HG03565 (cell line): ENCODE results near the gene CSNK1D.

Experiments used
- ATAC-seq: cut with Tn5 transposase; IDR thresholded peaks from one replicate; pipeline ENCODE4 v1.9.1; 2021; ENCODE audit warnings: mild to moderate bottlenecking, moderate library complexity; ENCODE audit not compliant: unreplicated experiment

The CSNK1D gene

GRCh38 chr17:82296511-82297279, 23.2 kb upstream of the CSNK1D start:
- no peak for ATAC-seq

- no peak for ATAC-seq
Measured at GRCh38 chr17:82295472-82295814, 21.9 kb upstream of the CSNK1D start.

GRCh38 chr17:82294064-82294773, 20.7 kb upstream of the CSNK1D start:
- ATAC-seq: no peak

- peak; percentile 88 for ATAC-seq
Measured at GRCh38 chr17:82292251-82293154, 19.0 kb upstream of the CSNK1D start.

GRCh38 chr17:82291582-82292250, 18.2 kb upstream of the CSNK1D start:
- no peak for ATAC-seq

- ATAC-seq: no peak
Measured at GRCh38 chr17:82287868-82288801, 14.6 kb upstream of the CSNK1D start.

GRCh38 chr17:82287013-82287867, 13.7 kb upstream of the CSNK1D start:
- no peak for ATAC-seq

- ATAC-seq: no peak
Measured at GRCh38 chr17:82285141-82285540, 11.6 kb upstream of the CSNK1D start.

- no peak for ATAC-seq
Measured at GRCh38 chr17:82283208-82283749, 9.8 kb upstream of the CSNK1D start.

- ATAC-seq: no peak
Measured at GRCh38 chr17:82282239-82283207, 9.0 kb upstream of the CSNK1D start.

- no peak for ATAC-seq
Measured at GRCh38 chr17:82281502-82282238, 8.2 kb upstream of the CSNK1D start.

- ATAC-seq: no peak
Measured at GRCh38 chr17:82281076-82281475, 7.6 kb upstream of the CSNK1D start.

- no peak for ATAC-seq
Measured at GRCh38 chr17:82280537-82280936, 7.0 kb upstream of the CSNK1D start.

- ATAC-seq: no peak
Measured at GRCh38 chr17:82278786-82279391, 5.4 kb upstream of the CSNK1D start.

- no peak for ATAC-seq
Measured at GRCh38 chr17:82278308-82278707, 4.8 kb upstream of the CSNK1D start.

- ATAC-seq: no peak
Measured at GRCh38 chr17:82277851-82278250, 4.4 kb upstream of the CSNK1D start.
